H9 (cell line): Measurements from ENCODE around the gene NXT1. TPM values are rescaled to one million over a fixed set of nuclear protein-coding genes. Genes with fewer than 3 reads are reported as not detected.

ENCODE experiments used
- DNase-seq: peaks from one replicate; pipeline ENCODE4 v3.0.0-alpha.2; 2017
- H2AFZ ChIP-seq: one replicate; pipeline ENCODE4 v1.6.1; 2013; ENCODE audit warnings: mild to moderate bottlenecking, low read length, control low read depth, moderate library complexity
- H2AK5ac ChIP-seq: 2 replicates; pipeline ENCODE4 v1.6.1; 2013; ENCODE audit warnings: low read length, control low read depth, mixed read lengths; ENCODE audit not compliant: insufficient read length
- H2BK120ac ChIP-seq: one replicate; pipeline ENCODE4 v1.6.1; 2013; ENCODE audit warnings: low read depth, mild to moderate bottlenecking, low read length, control low read depth, inconsistent platforms; ENCODE audit not compliant: poor library complexity, severe bottlenecking
- H2BK12ac ChIP-seq: 2 replicates; pipeline ENCODE4 v1.6.1; 2013; ENCODE audit warnings: low read length, control low read depth, mixed read lengths, low read depth; ENCODE audit not compliant: insufficient read length
- H2BK15ac ChIP-seq: 2 replicates; pipeline ENCODE4 v1.6.1; 2013; ENCODE audit warnings: low read depth, low read length, control low read depth
- H2BK20ac ChIP-seq: one replicate; pipeline ENCODE4 v1.6.1; 2013; ENCODE audit warnings: low read depth, mild to moderate bottlenecking, low read length, control low read depth, inconsistent platforms; ENCODE audit not compliant: poor library complexity, severe bottlenecking
- H2BK5ac ChIP-seq: 2 replicates; pipeline ENCODE4 v1.6.1; 2013; ENCODE audit warnings: low read length, control low read depth, mixed read lengths; ENCODE audit not compliant: insufficient read length
- H3K14ac ChIP-seq: 2 replicates; pipeline ENCODE4 v1.6.1; 2013; ENCODE audit warnings: low read length, control low read depth; ENCODE audit not compliant: insufficient read depth
- H3K18ac ChIP-seq: 2 replicates; pipeline ENCODE4 v1.6.1; 2013; ENCODE audit warnings: low read depth, mild to moderate bottlenecking, mixed read lengths, low read length, control low read depth; ENCODE audit not compliant: insufficient read length
- H3K23ac ChIP-seq: 2 replicates; pipeline ENCODE4 v1.6.1; 2013; ENCODE audit warnings: low read length, control low read depth, mixed read lengths, low read depth; ENCODE audit not compliant: insufficient read length
- H3K23me2 ChIP-seq: 2 replicates; pipeline ENCODE4 v1.6.1; 2013; ENCODE audit warnings: low read depth, mild to moderate bottlenecking, mixed read lengths, low read length, control low read depth; ENCODE audit not compliant: insufficient read length, poor library complexity, severe bottlenecking
- H3K27ac ChIP-seq: 2 replicates; pipeline ENCODE4 v1.5.1; 2013; ENCODE audit warnings: low read length, control low read depth, mixed read lengths, low read depth; ENCODE audit not compliant: insufficient read length
- H3K27me3 ChIP-seq: 2 replicates; pipeline ENCODE4 v1.6.1; 2013; ENCODE audit warnings: low read length, control low read depth, inconsistent platforms; ENCODE audit not compliant: insufficient read depth
- H3K4ac ChIP-seq: 2 replicates; pipeline ENCODE4 v1.6.1; 2013; ENCODE audit warnings: low read depth, mild to moderate bottlenecking, control low read depth, inconsistent platforms, low read length, moderate library complexity
- H3K4me1 ChIP-seq: 2 replicates; pipeline ENCODE4 v1.6.1; 2013; ENCODE audit warnings: low read length, control low read depth, inconsistent platforms; ENCODE audit not compliant: insufficient read depth
- H3K4me2 ChIP-seq: 2 replicates; pipeline ENCODE4 v1.6.1; 2013; ENCODE audit warnings: low read length, control low read depth, mixed read lengths; ENCODE audit not compliant: insufficient read length, insufficient read depth
- H3K56ac ChIP-seq: 2 replicates; pipeline ENCODE4 v1.6.1; 2013; ENCODE audit warnings: low read depth, mild to moderate bottlenecking, mixed read lengths, low read length, control low read depth; ENCODE audit not compliant: insufficient read length
- H3K79me1 ChIP-seq: 2 replicates; pipeline ENCODE4 v1.6.1; 2013; ENCODE audit warnings: low read depth, mild to moderate bottlenecking, moderate library complexity, low read length, control low read depth, inconsistent platforms; ENCODE audit not compliant: insufficient read depth, poor library complexity, severe bottlenecking
- H3K79me2 ChIP-seq: 2 replicates; pipeline ENCODE4 v1.6.1; 2013; ENCODE audit warnings: low read length, control low read depth, inconsistent platforms; ENCODE audit not compliant: insufficient read depth
- H3K9ac ChIP-seq: 2 replicates; pipeline ENCODE4 v1.6.1; 2013; ENCODE audit warnings: low read length, control low read depth, mixed read lengths; ENCODE audit not compliant: insufficient read length; ENCODE audit errors: extremely low read depth
- H3K9me3 ChIP-seq: one replicate; pipeline ENCODE4 v1.6.1; 2013; ENCODE audit warnings: low read depth, low read length, inconsistent platforms; ENCODE audit not compliant: control insufficient read depth
- H3T11ph ChIP-seq: one replicate; pipeline ENCODE4 v1.6.1; 2013; ENCODE audit warnings: mild to moderate bottlenecking, low read length, control low read depth, inconsistent platforms
- H4K20me1 ChIP-seq: one replicate; pipeline ENCODE4 v1.6.1; 2013; ENCODE audit not compliant: control insufficient read depth, insufficient read length, insufficient read depth
- H4K5ac ChIP-seq: 2 replicates; pipeline ENCODE4 v1.6.1; 2013; ENCODE audit warnings: low read depth, mild to moderate bottlenecking, mixed read lengths, low read length, control low read depth; ENCODE audit not compliant: insufficient read length
- H4K8ac ChIP-seq: replicated peaks from 2 replicates; pipeline ENCODE4 v1.6.1; 2013; ENCODE audit warnings: low read length, control low read depth, mixed read lengths, low read depth; ENCODE audit not compliant: insufficient read length
- H4K91ac ChIP-seq: 2 replicates; pipeline ENCODE4 v1.6.1; 2013; ENCODE audit warnings: low read depth, mild to moderate bottlenecking, moderate library complexity, mixed read lengths, low read length, control low read depth; ENCODE audit not compliant: insufficient read length
- H3K27ac Mint-ChIP-seq, 3 experiments: 2 replicates in 2 of 3; 3 replicates in 1 of 3; pipeline ENCODE4 v1.8.0; 2020 to 2021; ENCODE audit warnings: mixed read lengths in 3 of 3, mild to moderate bottlenecking in 1 of 3, moderate library complexity in 1 of 3
- H3K27me3 Mint-ChIP-seq: 2 replicates; pipeline ENCODE4 v1.8.0; 2021; ENCODE audit warnings: low read depth, mild to moderate bottlenecking, moderate library complexity, mixed read lengths
- H3K36me3 Mint-ChIP-seq, 3 experiments: 2 replicates in 2 of 3; 3 replicates in 1 of 3; pipeline ENCODE4 v1.8.0; 2020 to 2021; ENCODE audit warnings: low read depth in 3 of 3, mixed read lengths in 3 of 3; ENCODE audit not compliant: insufficient read depth in 1 of 3
- H3K4me1 Mint-ChIP-seq, 2 experiments: 2 replicates each; pipeline ENCODE4 v1.8.0; 2020; ENCODE audit warnings: mixed read lengths in 2 of 2
- H3K4me3 Mint-ChIP-seq, 2 experiments: 2 replicates in 1 of 2; 3 replicates in 1 of 2; pipeline ENCODE4 v1.8.0; 2020 to 2021; ENCODE audit warnings: mild to moderate bottlenecking in 2 of 2, mixed read lengths in 2 of 2, moderate library complexity in 1 of 2
- H3K9me3 Mint-ChIP-seq, 2 experiments: 2 replicates in 1 of 2; 3 replicates in 1 of 2; pipeline ENCODE4 v1.8.0; 2020; ENCODE audit warnings: mild to moderate bottlenecking in 2 of 2, mixed read lengths in 2 of 2, moderate library complexity in 1 of 2
- CTCF ChIP-seq: fragments of 200-600 bp; sonication (generic); conservative IDR thresholded peaks from 3 replicates; pipeline ENCODE4 v1.8.0; 2021; ENCODE audit warnings: antibody characterized with exemption, mild to moderate bottlenecking
- WGBS: extraction: QIAGEN DNeasy Blood & Tissue Kit; methylation state at CpG from one replicate; pipeline ENCODE4 v1.1.7; 2013; ENCODE audit warnings: missing lambda C conversion rate, low lambda C conversion rate, mixed read lengths; ENCODE audit not compliant: insufficient read length; ENCODE audit errors: extremely low coverage; 5-methylcytosine and 5-hydroxymethylcytosine counted together
- total RNA-seq: library from RNA; stranded (reverse); gene quantifications from 2 replicates; pipeline ENCODE4 v1.2.1, GENCODE V29; 2021

The NXT1 gene
- total RNA-seq, 1 experiment from 2014 or later = 25.5 TPM

DNA sequence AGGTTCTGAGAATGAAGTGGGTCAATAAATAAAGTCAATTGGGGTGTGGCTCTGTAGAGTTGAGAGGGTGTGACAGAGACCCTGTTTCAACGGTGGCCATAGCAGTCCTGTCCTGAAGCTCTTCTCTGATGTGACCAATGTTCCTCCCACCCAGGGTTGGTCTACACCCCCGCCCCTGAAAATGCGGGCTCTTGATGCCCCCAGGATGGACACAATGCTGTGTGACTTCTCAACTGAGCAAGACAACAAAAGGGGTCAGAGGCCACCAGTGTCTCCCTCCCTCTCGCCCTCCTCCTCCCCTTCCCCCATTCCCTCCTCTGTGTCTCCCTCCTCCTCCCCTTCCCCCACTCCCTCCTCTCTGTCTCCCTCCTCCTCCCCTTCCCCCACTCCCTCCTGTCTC lies 41.7 kb upstream of the NXT1 start:
- H3K27me3 ChIP-seq = no peaks in the 10 kb centered on the region
- no peak overlapping the region for H3K9ac ChIP-seq
- no peaks in the 10 kb centered on the region for H3K9me3 ChIP-seq
- H3K23me2 ChIP-seq = no peaks in the 10 kb centered on the region
- no peak overlapping the region for H3K27ac Mint-ChIP-seq
- peaks cover 0 to 2% of the 10 kb centered on the region in 2 experiments; a peak in 1 of 5 replicates for H3K9me3 Mint-ChIP-seq
- no peak overlapping the region for H3T11ph ChIP-seq
- no peak overlapping the region for H2BK20ac ChIP-seq
- H2BK5ac ChIP-seq = no peak overlapping the region
- H3K56ac ChIP-seq = no peak overlapping the region
- no peak overlapping the region for H2BK120ac ChIP-seq
- TF ChIP-seq CTCF = no peak
- peaks cover 14% of the 10 kb centered on the region for H3K27me3 Mint-ChIP-seq
- H3K18ac ChIP-seq = no peak overlapping the region
- H3K14ac ChIP-seq = no peak overlapping the region
- no peak overlapping the region for H4K91ac ChIP-seq
- no peaks in the 10 kb centered on the region; a peak in 1 of 7 replicates for H3K36me3 Mint-ChIP-seq
- H3K23ac ChIP-seq = no peak overlapping the region
- no CpG with 5 or more reads among the region's 4 CpGs for WGBS
- H3K4me1 Mint-ChIP-seq = no peaks in the 10 kb centered on the region
- H4K8ac ChIP-seq = no peak overlapping the region
- DNase-seq = no peak
- no peak overlapping the region for H3K27ac ChIP-seq
- no peak overlapping the region for H2BK15ac ChIP-seq
- no peak overlapping the region for H3K4ac ChIP-seq
- H3K79me2 ChIP-seq = no peaks in the 10 kb centered on the region
- no peaks in the 10 kb centered on the region for H3K4me1 ChIP-seq
- no peak overlapping the region for H3K4me2 ChIP-seq
- no peaks in the 10 kb centered on the region for H4K20me1 ChIP-seq
- H2BK12ac ChIP-seq = no peak overlapping the region
- H3K4me3 Mint-ChIP-seq = no peak overlapping the region
- H3K79me1 ChIP-seq = no peaks in the 10 kb centered on the region
- no peak overlapping the region for H4K5ac ChIP-seq
- H2AFZ ChIP-seq = no peak overlapping the region
- H2AK5ac ChIP-seq = no peak overlapping the region
